OCI-LY1 (cell line): ENCODE results near the gene FETUB.

ENCODE experiments used
- H2AFZ ChIP-seq: fragments of 200-600 bp; sonication (generic), shearing (Covaris generic); 2 replicates; pipeline ENCODE4 v1.6.0; 2014; ENCODE audit warnings: antibody characterized with exemption, mild to moderate bottlenecking, low read length
- H3F3A ChIP-seq: fragments of 200-600 bp; sonication (generic), shearing (Covaris generic); 2 replicates; pipeline ENCODE4 v1.6.0; 2014; ENCODE audit warnings: mild to moderate bottlenecking, antibody characterized with exemption, low read length, moderate library complexity; ENCODE audit not compliant: insufficient read depth
- H3K27ac ChIP-seq: fragments of 200-600 bp; sonication (generic); 2 replicates; pipeline ENCODE4 v1.5.1; 2014; ENCODE audit warnings: low read length, mixed run types, mild to moderate bottlenecking, low read depth; ENCODE audit not compliant: poor library complexity, severe bottlenecking
- H3K27me3 ChIP-seq: fragments of 200-600 bp; sonication (generic); 2 replicates; pipeline ENCODE4 v1.6.0; 2014; ENCODE audit warnings: antibody characterized with exemption, mild to moderate bottlenecking, low read length, moderate library complexity; ENCODE audit not compliant: insufficient read depth
- H3K36me3 ChIP-seq: fragments of 200-600 bp; sonication (generic); 2 replicates; pipeline ENCODE4 v1.6.1; 2014; ENCODE audit warnings: mild to moderate bottlenecking, antibody characterized with exemption, low read length, moderate library complexity, mixed read lengths; ENCODE audit not compliant: insufficient read depth
- H3K4me1 ChIP-seq: fragments of 200-600 bp; sonication (generic); 2 replicates; pipeline ENCODE4 v1.5.1; 2014; ENCODE audit warnings: mild to moderate bottlenecking, low read length, moderate library complexity; ENCODE audit not compliant: insufficient read depth, severe bottlenecking
- H3K4me2 ChIP-seq: fragments of 200-600 bp; sonication (generic), shearing (Covaris generic); 2 replicates; pipeline ENCODE4 v1.6.1; 2014; ENCODE audit warnings: low read length
- H3K4me3 ChIP-seq: fragments of 200-600 bp; sonication (generic); 2 replicates; pipeline ENCODE4 v1.5.1; 2014; ENCODE audit warnings: low read length, low read depth, mild to moderate bottlenecking, mixed read lengths; ENCODE audit not compliant: poor library complexity, severe bottlenecking
- H3K79me2 ChIP-seq: fragments of 200-600 bp; shearing (Covaris generic); 2 replicates; pipeline ENCODE4 v1.6.1; 2016; ENCODE audit warnings: mixed run types, low read length, mixed read lengths; ENCODE audit not compliant: insufficient read depth
- H3K9ac ChIP-seq: fragments of 200-600 bp; sonication (generic), shearing (Covaris generic); 2 replicates; pipeline ENCODE4 v1.6.1; 2014; ENCODE audit warnings: mild to moderate bottlenecking, low read length, mixed read lengths
- H3K9me2 ChIP-seq: fragments of 200-600 bp; sonication (generic), shearing (Covaris generic); 2 replicates; pipeline ENCODE4 v1.6.1; 2014; ENCODE audit warnings: low read depth, mild to moderate bottlenecking, low read length, mixed read lengths
- H3K9me3 ChIP-seq: fragments of 200-600 bp; shearing (Covaris generic); 2 replicates; pipeline ENCODE4 v1.6.1; 2014; ENCODE audit warnings: low read length, mixed read lengths
- H4K20me1 ChIP-seq: fragments of 200-600 bp; sonication (generic), shearing (Covaris generic); 2 replicates; pipeline ENCODE4 v1.6.0; 2016; ENCODE audit warnings: mild to moderate bottlenecking, low read length; ENCODE audit not compliant: insufficient read depth
- EZH2 ChIP-seq: fragments of 200-600 bp; sonication (generic), shearing (Covaris generic); IDR thresholded peaks from 2 replicates; pipeline ENCODE4 v1.8.0; 2017; ENCODE audit warnings: borderline replicate concordance, mixed run types, mild to moderate bottlenecking, antibody characterized with exemption, low read length, moderate library complexity, mixed read lengths
- TF ChIP-seq, protein P1 (sequence below): fragments of 200-600 bp; sonication (generic), shearing (Covaris generic); IDR thresholded peaks from 2 replicates; pipeline ENCODE4 v1.5.1; 2017; ENCODE audit warnings: mild to moderate bottlenecking, antibody characterized with exemption, low read length, moderate library complexity, mixed read lengths

The FETUB gene

DNA sequence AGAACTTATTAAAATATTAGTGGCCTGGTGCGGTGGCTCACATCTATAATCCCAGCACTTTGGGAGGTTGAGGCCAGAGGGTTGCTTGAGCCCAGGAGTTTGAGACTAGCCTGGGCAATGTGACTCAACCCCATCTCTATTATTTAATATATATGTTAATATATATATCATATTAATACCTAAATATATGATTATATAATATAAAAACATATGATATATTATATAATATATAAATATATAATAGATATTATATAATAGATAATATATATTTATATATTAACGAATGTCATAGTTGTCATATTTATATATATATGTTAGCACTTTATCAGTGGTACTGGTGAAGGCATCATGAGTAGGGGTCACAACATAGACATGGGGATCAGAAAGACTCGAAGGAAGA is 30.9 kb downstream of the FETUB start:
- TF ChIP-seq, protein P1, sequence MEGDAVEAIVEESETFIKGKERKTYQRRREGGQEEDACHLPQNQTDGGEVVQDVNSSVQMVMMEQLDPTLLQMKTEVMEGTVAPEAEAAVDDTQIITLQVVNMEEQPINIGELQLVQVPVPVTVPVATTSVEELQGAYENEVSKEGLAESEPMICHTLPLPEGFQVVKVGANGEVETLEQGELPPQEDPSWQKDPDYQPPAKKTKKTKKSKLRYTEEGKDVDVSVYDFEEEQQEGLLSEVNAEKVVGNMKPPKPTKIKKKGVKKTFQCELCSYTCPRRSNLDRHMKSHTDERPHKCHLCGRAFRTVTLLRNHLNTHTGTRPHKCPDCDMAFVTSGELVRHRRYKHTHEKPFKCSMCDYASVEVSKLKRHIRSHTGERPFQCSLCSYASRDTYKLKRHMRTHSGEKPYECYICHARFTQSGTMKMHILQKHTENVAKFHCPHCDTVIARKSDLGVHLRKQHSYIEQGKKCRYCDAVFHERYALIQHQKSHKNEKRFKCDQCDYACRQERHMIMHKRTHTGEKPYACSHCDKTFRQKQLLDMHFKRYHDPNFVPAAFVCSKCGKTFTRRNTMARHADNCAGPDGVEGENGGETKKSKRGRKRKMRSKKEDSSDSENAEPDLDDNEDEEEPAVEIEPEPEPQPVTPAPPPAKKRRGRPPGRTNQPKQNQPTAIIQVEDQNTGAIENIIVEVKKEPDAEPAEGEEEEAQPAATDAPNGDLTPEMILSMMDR = no peak
- no peak for TF ChIP-seq EZH2
- no peak overlapping the region for H3K27ac ChIP-seq
- no peak overlapping the region for H2AFZ ChIP-seq

DNA sequence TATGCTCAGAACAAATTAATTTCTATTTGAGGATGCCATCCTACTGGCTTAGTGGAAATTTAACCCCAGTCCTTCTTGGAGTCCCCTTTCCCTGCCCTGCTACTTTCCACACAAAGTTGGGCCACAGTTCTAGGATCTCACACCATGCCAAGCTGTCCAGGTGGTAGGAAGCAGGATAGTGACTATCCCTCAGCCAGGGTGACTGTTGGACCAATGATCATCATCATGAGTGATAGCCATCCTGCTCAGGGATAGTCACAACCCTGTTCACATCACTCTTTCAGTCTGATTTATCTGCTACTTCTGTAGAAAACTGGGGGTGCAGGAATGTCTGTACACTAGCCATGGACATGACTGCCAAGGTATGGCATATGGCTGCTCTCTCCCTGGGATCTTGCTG is 38.4 kb downstream of the FETUB start:
- no peaks in the 10 kb centered on the region for H3F3A ChIP-seq
- no peaks in the 10 kb centered on the region for H3K9me2 ChIP-seq
- H3K4me1 ChIP-seq = no peaks in the 10 kb centered on the region
- no peak overlapping the region for H2AFZ ChIP-seq
- H3K4me3 ChIP-seq = no peak overlapping the region
- no peaks in the 10 kb centered on the region for H3K36me3 ChIP-seq
- H3K79me2 ChIP-seq = no peaks in the 10 kb centered on the region
- H4K20me1 ChIP-seq = no peaks in the 10 kb centered on the region
- 0 out of 2 replicates have a peak, but pooled peaks cover 13% of the 10 kb centered on the region for H3K27me3 ChIP-seq
- H3K9me3 ChIP-seq = no peaks in the 10 kb centered on the region
- H3K9ac ChIP-seq = no peak overlapping the region
- no peak overlapping the region for H3K4me2 ChIP-seq
- H3K27ac ChIP-seq = no peak overlapping the region
- no peak for TF ChIP-seq EZH2
- TF ChIP-seq, protein P1 = no peak

More for the DNA sequence above, 30.9 kb downstream of the FETUB start:
- H3K9me3 ChIP-seq = no peaks in the 10 kb centered on the region
- 0 out of 2 replicates have a peak, but pooled peaks cover 16% of the 10 kb centered on the region for H3K27me3 ChIP-seq
- no peak overlapping the region for H3K4me2 ChIP-seq
- H3K36me3 ChIP-seq = no peaks in the 10 kb centered on the region
- H3F3A ChIP-seq = no peaks in the 10 kb centered on the region
- H3K4me1 ChIP-seq = no peaks in the 10 kb centered on the region
- no peaks in the 10 kb centered on the region for H3K9me2 ChIP-seq
- no peak overlapping the region for H3K9ac ChIP-seq
- H4K20me1 ChIP-seq = no peaks in the 10 kb centered on the region
- H3K79me2 ChIP-seq = no peaks in the 10 kb centered on the region
- H3K4me3 ChIP-seq = no peak overlapping the region

- H3K4me2 ChIP-seq = no peak overlapping the region
- TF ChIP-seq, protein P1 = no peak
- no peak for TF ChIP-seq EZH2
- H3K9me3 ChIP-seq = no peaks in the 10 kb centered on the region
These were observed 39.0 kb downstream of the FETUB start for GRCh38 chr3:186679151-186679550.

More at GRCh38 chr3:186679151-186679550, 39.0 kb downstream of the FETUB start:
- H3K27ac ChIP-seq = no peak overlapping the region
- no peaks in the 10 kb centered on the region for H3K9me2 ChIP-seq
- 0 out of 2 replicates have a peak, but pooled peaks cover 8% of the 10 kb centered on the region for H3K27me3 ChIP-seq
- H3F3A ChIP-seq = no peaks in the 10 kb centered on the region
- H2AFZ ChIP-seq = no peak overlapping the region
- H3K4me1 ChIP-seq = no peaks in the 10 kb centered on the region
- H3K4me3 ChIP-seq = no peak overlapping the region
- no peaks in the 10 kb centered on the region for H3K79me2 ChIP-seq
- no peaks in the 10 kb centered on the region for H4K20me1 ChIP-seq
- H3K9ac ChIP-seq = no peak overlapping the region
- no peaks in the 10 kb centered on the region for H3K36me3 ChIP-seq
